GM04504 (cell line): ENCODE measurements around the gene FAM221A.
"Not testable (repeated sequence)": the region's sequence is repeated elsewhere in the genome, so short reads cannot be mapped to it uniquely, and the experiment has no call there.

Experiments
- DNase-seq: peaks from one replicate; pipeline ENCODE4 v3.0.0-alpha.2; 2012; ENCODE audit warnings: low read depth

Gene FAM221A

GRCh38 chr7:23709081-23709750, 29.2 kb downstream of the FAM221A start:
- no peak for DNase-seq

DNA sequence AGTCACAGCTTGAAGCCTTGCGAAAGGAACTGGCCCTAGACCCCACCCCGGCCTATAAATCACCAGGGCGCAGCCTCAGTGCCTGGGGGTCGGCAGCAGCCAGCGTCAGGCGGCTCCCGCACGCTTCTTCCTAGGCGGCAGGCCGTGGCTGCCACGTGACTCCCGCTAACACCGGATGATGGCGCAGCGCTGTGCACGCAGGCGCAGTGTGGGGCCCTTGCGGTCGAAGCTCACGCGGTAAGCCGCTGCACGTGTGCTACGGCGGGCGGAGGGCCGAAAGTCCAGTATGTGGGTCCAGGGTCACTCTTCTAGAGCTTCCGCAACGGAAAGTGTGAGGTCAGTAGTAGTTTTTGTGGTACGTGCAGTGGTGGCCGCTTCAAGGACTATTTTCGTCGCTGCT, 30.0 kb downstream of the FAM221A start, which contains the start of gene STK31:
Gene STK31, plus strand, starts transcription at position 220 of the 400 bp plus-strand sequence. Its CDS starts 67 bp downstream, at position 287.
- no peak for DNase-seq

DNA sequence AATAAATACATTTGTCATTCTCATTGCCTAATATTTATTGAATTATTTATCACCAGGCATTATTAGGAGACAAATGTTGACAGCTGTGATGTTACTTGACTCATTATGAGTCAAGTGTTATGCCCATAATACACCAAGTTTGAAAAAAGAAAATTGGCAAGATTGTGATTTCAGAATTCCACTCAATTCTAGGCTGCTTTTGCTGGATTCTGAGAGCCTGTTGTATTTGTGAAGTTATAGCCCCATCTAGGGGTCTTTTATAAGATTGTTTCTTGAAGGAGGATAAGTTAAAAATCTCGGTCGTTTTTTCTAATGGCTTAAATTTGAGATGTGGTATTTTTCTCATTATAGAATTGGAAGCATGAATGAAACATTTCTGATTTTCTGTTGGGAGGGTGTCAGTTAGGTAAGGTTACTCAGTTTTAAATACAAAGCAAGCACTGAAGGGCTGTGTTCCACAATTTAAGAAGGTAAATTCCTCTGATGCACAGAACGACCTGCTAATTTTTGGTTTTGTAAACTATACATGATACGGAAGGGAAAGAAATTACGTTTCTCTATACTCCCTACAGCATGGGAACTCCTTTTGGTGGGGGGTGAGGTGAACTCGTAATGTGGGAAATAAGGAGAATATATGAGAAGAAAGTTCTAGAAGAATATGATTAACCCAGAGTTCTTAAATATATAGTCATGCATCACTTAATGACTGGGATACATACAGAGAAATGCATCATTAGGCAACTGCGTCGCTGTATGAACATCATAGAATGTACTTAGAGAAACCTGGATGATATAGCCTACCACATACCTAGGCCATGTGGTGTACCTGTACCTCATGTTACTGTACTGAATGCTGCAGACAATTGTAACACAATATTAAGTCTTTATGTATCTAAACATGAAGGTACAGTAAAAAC, 32.6 kb downstream of the FAM221A start:
- peak; percentile 42 for DNase-seq

DNA sequence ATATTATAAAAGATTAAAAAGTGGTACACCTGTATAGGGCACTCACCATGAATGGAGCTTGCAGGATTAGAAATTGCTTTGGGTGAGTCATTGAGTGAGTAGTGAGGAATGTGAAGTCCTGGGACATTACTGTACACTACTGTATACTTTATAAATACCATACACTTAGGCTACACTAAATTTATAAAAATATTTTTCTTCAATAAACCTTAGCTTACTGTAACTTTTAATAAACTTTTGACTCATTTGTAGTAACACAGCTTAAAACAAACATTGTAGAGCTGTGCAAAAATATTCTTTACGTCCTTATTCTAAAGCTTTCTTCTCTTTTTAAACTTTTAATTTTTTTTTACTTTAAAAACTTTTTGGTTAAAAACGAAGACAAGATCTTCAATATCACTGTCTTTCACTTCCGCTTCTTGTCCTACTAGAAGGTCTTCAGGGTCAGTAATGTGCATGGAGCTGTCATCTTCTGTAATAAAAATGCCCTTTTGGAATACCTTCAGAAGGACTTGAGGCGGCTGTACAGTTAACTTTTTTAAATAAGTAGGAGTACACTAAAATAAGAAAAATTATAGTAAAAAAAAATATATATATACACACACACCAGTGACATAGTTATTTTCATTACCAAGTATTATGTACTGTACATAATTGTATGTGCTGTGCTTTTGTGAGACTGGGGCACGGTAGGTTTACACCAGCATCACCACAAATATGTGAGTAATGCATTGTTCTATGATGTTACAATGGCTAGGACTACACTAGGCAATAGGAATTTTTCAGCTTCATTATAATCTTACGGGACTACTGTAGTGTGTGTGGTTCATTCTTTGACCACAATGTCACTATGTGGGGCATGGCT, 33.5 kb downstream of the FAM221A start:
- peak; percentile 35 for DNase-seq

DNA sequence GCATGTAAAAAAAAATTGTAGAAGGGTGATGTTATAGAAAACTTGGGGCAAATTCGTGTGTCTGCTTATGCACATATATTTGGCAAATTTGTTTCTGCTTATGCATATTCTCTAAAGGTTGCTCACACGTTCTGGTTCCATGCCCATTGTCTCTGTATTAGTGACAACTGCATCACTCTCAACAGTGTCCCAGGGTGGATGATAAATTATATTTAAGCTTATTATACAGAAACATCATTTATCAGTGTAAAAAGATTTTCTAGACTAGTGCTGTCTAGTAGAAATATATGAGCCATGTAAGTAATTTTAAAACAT, 34.1 kb downstream of the FAM221A start:
- no peak for DNase-seq

- no peak for DNase-seq
Measured at GRCh38 chr7:23714579-23714978, 34.6 kb downstream of the FAM221A start.

DNA sequence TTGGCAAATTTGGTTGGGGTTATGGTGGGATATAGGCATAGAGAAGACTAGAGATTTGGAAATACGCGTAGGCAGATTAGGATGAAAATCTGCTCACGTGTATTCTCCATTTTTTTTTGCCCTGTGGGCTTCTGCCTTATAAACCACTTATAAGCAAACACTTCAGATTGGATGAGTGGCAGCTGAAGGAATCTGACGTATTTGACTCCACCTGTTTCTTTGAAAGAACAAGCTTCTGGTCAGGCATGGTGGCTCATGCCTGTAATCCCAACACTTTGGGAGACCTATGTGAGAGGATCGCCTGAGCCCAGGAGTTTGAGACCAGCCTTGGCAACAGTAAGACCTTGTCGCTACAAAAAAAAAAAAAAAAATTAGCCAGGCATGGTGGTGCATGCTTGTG, 35.1 kb downstream of the FAM221A start:
- DNase-seq: no peak

- DNase-seq: no peak
Measured at GRCh38 chr7:23717788-23718187, 37.8 kb downstream of the FAM221A start.

DNA sequence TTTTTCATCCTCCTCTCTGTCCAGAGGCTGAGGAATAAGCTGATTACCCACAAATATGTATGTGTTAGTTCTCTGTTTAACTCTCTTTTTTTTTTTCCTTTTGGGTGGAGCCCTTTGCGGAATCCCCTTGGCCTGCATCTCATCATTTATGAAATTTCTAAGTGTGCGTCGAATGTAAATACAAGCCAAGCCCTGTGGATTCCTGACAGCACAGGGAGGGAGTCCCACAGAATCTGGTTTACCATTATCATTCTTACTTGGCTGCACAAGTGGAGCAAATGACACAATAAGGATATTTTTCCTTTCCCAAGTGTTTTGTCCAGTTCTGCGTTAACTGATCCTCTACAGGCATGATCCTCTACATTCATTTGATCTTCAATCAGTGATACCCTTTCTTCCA, 41.5 kb downstream of the FAM221A start:
- DNase-seq: no peak

DNA sequence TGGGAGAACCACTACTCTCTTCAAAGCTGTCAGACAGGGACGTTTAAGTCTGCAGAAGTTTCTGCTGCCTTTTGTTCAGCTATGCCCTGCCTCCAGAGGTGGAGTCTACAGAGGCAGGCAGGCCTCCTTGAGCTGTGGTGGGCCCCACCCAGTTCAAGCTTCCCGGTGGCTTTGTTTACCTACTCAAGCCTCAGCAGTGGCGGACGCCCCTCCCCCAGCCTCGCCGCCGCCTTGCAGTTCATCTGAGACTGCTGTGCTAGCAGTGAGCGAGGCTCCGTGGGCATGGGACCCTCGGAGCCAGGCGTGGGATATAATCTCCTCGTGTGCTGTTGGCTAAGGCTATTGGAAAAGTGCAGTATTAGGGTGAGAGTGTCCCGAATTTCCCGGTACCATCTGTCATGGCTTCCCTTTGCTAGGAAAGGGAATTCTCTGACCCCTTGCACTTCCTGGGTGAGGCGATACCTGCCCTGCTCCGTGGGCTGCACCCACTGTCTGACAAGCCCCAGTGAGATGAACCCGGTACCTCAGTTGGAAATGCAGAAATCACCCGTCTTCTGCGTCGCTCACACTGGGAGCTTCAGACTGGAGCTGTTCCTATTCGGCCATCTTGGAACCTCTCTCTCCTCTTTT, 42.7 kb downstream of the FAM221A start:
- DNase-seq: not testable (repeated sequence)

DNA sequence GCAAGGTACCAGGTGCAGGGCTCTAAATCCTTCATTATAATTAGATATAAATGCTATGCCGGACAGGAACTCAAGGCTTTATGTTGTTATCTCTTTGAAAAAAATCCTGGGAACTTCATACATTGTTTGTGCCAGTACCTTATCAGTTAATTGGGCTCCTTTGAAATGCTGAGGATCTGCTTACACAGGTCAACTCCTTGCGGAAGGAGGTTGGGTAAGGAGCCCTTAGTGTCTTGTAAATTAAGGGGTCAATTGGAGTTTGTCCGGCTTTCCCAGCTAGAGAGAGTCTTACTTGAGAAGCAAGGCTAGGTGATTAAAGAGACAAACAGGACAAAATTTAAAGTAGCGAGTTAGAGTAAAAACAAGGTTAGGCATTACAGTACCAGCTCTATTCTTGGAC, 44.1 kb downstream of the FAM221A start:
- not testable (repeated sequence) for DNase-seq

DNA sequence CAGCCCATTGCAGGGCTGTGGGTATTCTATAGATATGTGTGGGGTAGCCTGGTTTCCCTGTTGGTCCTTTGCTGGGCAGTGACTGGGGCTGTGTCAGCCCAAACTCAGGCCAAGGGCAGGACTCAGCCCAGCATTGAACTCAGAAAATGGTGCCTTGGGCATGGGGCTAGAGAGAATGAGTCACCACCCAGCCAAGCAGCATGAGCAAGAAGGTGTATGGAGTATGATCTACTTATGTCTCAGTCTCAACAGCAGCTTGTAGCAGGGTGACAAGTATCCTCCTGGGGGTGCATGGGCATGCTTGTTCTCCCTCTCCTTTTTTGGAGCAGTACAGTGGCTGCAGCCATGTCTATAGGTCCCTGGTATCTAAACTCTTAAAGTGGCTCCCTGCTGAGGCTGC, 62.1 kb downstream of the FAM221A start:
- no peak for DNase-seq

DNA sequence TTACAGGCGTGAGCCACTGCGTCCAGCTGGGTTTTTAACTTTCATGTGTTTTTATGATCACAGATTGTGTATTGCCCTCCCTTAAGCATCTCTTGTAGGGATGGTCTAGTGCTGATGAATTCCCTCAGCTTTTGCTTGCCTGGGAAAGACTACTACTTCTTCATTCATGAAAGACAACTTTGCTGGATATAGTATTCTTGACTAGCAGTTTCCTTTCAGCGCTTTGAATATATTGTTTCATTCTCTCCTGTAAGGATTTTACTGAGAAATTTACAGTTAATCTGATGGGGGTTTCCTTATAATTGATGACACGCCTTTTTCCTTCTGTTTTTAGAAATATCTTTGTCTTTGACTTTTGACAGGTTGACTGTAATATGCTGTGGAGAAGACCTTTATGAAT, 63.2 kb downstream of the FAM221A start:
- DNase-seq: no peak

DNA sequence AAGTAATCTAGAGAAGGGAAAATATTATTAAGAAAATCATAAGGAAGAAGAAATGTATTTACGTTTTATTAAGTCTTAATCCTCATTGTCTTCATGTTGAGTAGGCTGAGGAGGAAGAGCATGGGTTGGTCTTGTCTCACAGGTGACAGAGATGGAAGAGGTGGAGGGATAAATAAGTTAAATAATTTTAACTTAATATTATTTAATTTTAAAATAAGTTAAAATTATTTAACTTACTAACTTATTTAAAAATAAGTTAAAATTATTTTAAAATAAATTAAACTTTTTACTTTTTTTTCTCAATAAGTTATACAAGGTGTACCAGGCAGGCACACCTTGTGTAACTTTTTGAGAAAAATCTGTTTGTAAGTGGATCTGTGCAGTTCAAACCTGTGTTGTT, 66.6 kb downstream of the FAM221A start:
- no peak for DNase-seq

DNA sequence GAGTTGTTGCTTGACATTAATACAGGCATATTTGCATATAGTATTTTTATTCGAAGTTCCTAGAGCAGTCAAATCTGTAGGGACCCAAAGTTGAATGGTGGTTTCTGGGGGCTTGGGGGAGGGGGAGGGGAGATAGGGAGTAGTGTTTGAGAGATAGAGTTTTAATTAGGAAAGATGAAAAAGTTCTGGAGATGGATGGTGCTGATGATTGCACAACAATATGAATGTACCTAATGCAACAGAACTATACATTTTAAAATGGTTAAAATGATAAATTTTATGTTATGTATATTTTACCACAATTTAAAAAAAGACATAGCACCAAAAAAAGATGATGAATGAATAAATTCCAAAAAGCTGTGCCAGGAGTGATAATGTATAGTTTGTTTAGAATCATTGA, 71.9 kb downstream of the FAM221A start:
- DNase-seq: no peak
